ENCODE data around the gene PRSS16.

PRSS16 gene

GRCh38 chr6:27287751-27288135 is 40.2 kb downstream of the PRSS16 start:
- no peak for DNase-seq (ENCODE audit: low spot score)

GRCh38 chr6:27288136-27289044 is 40.9 kb downstream of the PRSS16 start:
- no peak for DNase-seq (ENCODE audit: low spot score)

GRCh38 chr6:27290065-27290849 is 42.8 kb downstream of the PRSS16 start:
- no peak for DNase-seq (ENCODE audit: low spot score)

GRCh38 chr6:27290850-27291208 is 43.3 kb downstream of the PRSS16 start:
- no peak for DNase-seq (ENCODE audit: low spot score)

GRCh38 chr6:27293436-27294098 is 46.1 kb downstream of the PRSS16 start:
- DNase-seq (ENCODE audit: low spot score) = no peak

GRCh38 chr6:27294409-27294808 is 46.9 kb downstream of the PRSS16 start:
- no peak for DNase-seq (ENCODE audit: low spot score)

- no peak for DNase-seq (ENCODE audit: low spot score)
Observed at GRCh38 chr6:27295301-27296079, 48.0 kb downstream of the PRSS16 start.

- DNase-seq (ENCODE audit: low spot score) = no peak
Observed at GRCh38 chr6:27296106-27296783, 48.7 kb downstream of the PRSS16 start.

- no peak for DNase-seq (ENCODE audit: low spot score)
Observed at GRCh38 chr6:27297484-27297856, 50.0 kb downstream of the PRSS16 start.

- no peak for DNase-seq (ENCODE audit: low spot score)
Observed at GRCh38 chr6:27297857-27298730, 50.6 kb downstream of the PRSS16 start.

- no peak for DNase-seq (ENCODE audit: low spot score)
Observed at GRCh38 chr6:27303613-27304272, 56.2 kb downstream of the PRSS16 start.

Measured in HuH-7 (cell line).